GM18861 (cell line): ENCODE measurements around the gene AAGAB.
"Not testable (repeated sequence)": the region's sequence is repeated elsewhere in the genome, so short reads cannot be mapped to it uniquely, and the experiment has no call there.

Experiments
- ATAC-seq: cut with Tn5 transposase; IDR thresholded peaks from one replicate; pipeline ENCODE4 v1.9.1; 2021; ENCODE audit not compliant: unreplicated experiment

AAGAB gene

GRCh38 chr15:67254238-67255175, at the start of gene AAGAB, which contains the start of gene IQCH:
Gene AAGAB, minus strand, starts transcription at chr15:67254661. Its CDS starts 30 bp downstream, at chr15:67254631.
Gene IQCH, plus strand, starts transcription at chr15:67254786. Its CDS starts 111 bp downstream, at chr15:67254897.
- peak; percentile 86 for ATAC-seq

GRCh38 chr15:67303490-67304363, 49.3 kb upstream of the AAGAB start:
- ATAC-seq = no peak

- ATAC-seq = no peak
Measured at GRCh38 chr15:67300266-67301025, 46.0 kb upstream of the AAGAB start.

GRCh38 chr15:67296684-67297083, 42.2 kb upstream of the AAGAB start:
- no peak for ATAC-seq

GRCh38 chr15:67296188-67296587, 41.7 kb upstream of the AAGAB start:
- ATAC-seq = no peak

- no peak for ATAC-seq
Measured at GRCh38 chr15:67290319-67290718, 35.9 kb upstream of the AAGAB start.

GRCh38 chr15:67286400-67286799, 31.9 kb upstream of the AAGAB start:
- ATAC-seq = not testable (repeated sequence)

- ATAC-seq = not testable (repeated sequence)
Measured at GRCh38 chr15:67285625-67286024, 31.2 kb upstream of the AAGAB start.

GRCh38 chr15:67281714-67282113, 27.3 kb upstream of the AAGAB start:
- ATAC-seq = no peak

GRCh38 chr15:67280217-67280616, 25.8 kb upstream of the AAGAB start:
- ATAC-seq = no peak

GRCh38 chr15:67276666-67277065, 22.2 kb upstream of the AAGAB start:
- no peak for ATAC-seq

GRCh38 chr15:67274236-67274635, 19.8 kb upstream of the AAGAB start:
- ATAC-seq = no peak

- no peak for ATAC-seq
Measured at GRCh38 chr15:67267951-67268941, 13.8 kb upstream of the AAGAB start.

GRCh38 chr15:67267440-67267839, 13.0 kb upstream of the AAGAB start:
- no peak for ATAC-seq

- no peak for ATAC-seq
Measured at GRCh38 chr15:67266870-67267269, 12.4 kb upstream of the AAGAB start.

GRCh38 chr15:67259806-67260205, 5.3 kb upstream of the AAGAB start:
- no peak for ATAC-seq

- no peak for ATAC-seq
Measured at GRCh38 chr15:67259379-67259778, 4.9 kb upstream of the AAGAB start.

GRCh38 chr15:67258412-67258811, 4.0 kb upstream of the AAGAB start:
- ATAC-seq = not testable (repeated sequence)

- ATAC-seq = no peak
Measured at GRCh38 chr15:67256051-67256450, 1.6 kb upstream of the AAGAB start.
